Thoracic aorta (tissue), 2 donors: ENCODE measurements around the gene MGAT3. TPM values are rescaled to one million over a fixed set of nuclear protein-coding genes. Genes with fewer than 3 reads are reported as not detected.

Source experiments
- ATAC-seq: fragments of 150-250 bp; one replicate; pipeline ENCODE4 v1.8.0; 2017; ENCODE audit warnings: low read depth; ENCODE audit not compliant: insufficient number of reproducible peaks, low FRiP score
- DNase-seq: peaks from one replicate; pipeline ENCODE4 v3.0.0-alpha.2; 2020; ENCODE audit warnings: low spot score
- H3K27ac ChIP-seq, 2 donors: fragments of 200-600 bp; sonication (generic); 1 replicate in 1 of 2; 2 replicates in 1 of 2; pipeline ENCODE4 v1.5.1; 2016; ENCODE audit warnings: mild to moderate bottlenecking in 2 of 2, moderate library complexity in 2 of 2
- H3K27me3 ChIP-seq: fragments of 200-600 bp; sonication (generic); replicated peaks from 2 replicates; pipeline ENCODE4 v1.6.0; 2016; ENCODE audit warnings: mild to moderate bottlenecking; ENCODE audit not compliant: insufficient read depth
- H3K36me3 ChIP-seq: fragments of 200-600 bp; sonication (generic); one replicate; pipeline ENCODE4 v1.5.1; 2016
- H3K4me1 ChIP-seq, 2 donors: fragments of 200-600 bp; sonication (generic); 1 replicate in 1 of 2; 2 replicates in 1 of 2; pipeline versions ENCODE4 v1.5.1 to v1.6.0; 2016; ENCODE audit warnings: low read depth in 2 of 2, mild to moderate bottlenecking in 1 of 2; ENCODE audit not compliant: control insufficient read depth in 1 of 2
- H3K4me3 ChIP-seq: fragments of 200-600 bp; sonication (generic); 2 replicates; pipeline ENCODE4 v1.5.1; 2016; ENCODE audit warnings: mild to moderate bottlenecking
- H3K9me3 ChIP-seq: fragments of 200-600 bp; sonication (generic); 2 replicates; pipeline ENCODE4 v1.5.1; 2016
- total RNA-seq, 2 donors: library from RNA; depleted of rRNA; stranded (reverse); fragments of >200 nt; gene quantifications; one replicate each; pipeline versions ENCODE4 v1.1.0 to v1.2.3, GENCODE V29; 2016
- TF ChIP-seq, protein P1 (sequence below): fragments of 200-600 bp; sonication (generic); IDR thresholded peaks from one replicate; pipeline ENCODE4 v1.5.1; 2019; ENCODE audit warnings: antibody characterized with exemption

The MGAT3 gene
- total RNA-seq, 2 donors from 2014 or later = 1.1 to 3.2 TPM

DNA sequence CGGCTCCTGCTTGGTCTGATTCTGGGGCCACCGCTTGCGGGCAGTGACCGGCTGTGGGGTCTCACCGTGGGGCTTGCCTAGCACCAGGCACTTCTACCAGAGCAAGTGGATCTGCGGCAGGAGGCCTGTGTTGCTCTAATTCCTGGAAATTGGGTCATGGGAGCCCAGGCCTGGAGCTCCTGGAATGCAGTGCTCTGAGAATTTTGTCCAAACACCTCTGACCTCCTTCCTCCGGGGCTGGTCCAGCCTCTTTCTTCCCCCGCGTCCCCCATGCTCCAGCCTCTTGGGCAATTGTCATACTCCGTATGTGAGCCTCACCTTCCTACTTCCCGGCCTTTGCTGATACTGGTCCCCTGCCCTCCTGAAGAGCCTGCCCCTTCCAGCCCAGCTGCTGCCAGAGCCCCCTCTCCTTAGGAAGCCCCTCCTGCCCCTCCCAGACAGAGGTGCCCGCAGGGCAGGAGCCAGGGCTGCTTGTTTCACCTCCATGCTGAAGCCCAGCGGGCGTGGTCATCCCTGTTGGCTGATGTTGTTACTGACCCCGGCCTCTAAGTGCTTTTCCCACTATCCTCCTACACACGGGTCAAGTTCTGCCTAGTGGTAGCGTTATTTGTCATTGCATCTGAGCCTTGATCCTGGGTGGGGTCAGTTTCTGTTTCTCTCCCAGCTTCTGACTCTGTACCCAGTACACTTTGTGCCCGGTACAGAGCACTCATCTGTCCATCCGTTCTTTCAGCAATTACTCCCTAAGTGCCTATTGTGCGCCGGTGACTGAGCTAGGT lies 9.6 kb downstream of the MGAT3 start:
- no peaks in the 10 kb centered on the region for H3K9me3 ChIP-seq
- TF ChIP-seq, protein P1, sequence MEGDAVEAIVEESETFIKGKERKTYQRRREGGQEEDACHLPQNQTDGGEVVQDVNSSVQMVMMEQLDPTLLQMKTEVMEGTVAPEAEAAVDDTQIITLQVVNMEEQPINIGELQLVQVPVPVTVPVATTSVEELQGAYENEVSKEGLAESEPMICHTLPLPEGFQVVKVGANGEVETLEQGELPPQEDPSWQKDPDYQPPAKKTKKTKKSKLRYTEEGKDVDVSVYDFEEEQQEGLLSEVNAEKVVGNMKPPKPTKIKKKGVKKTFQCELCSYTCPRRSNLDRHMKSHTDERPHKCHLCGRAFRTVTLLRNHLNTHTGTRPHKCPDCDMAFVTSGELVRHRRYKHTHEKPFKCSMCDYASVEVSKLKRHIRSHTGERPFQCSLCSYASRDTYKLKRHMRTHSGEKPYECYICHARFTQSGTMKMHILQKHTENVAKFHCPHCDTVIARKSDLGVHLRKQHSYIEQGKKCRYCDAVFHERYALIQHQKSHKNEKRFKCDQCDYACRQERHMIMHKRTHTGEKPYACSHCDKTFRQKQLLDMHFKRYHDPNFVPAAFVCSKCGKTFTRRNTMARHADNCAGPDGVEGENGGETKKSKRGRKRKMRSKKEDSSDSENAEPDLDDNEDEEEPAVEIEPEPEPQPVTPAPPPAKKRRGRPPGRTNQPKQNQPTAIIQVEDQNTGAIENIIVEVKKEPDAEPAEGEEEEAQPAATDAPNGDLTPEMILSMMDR = no peak
- no peak overlapping the region for H3K4me3 ChIP-seq
- H3K36me3 ChIP-seq = no peaks in the 10 kb centered on the region
- no peaks in the 10 kb centered on the region for H3K4me1 ChIP-seq
- ATAC-seq (no peak), DNase-seq (no peak)
- no peak overlapping the region for H3K27ac ChIP-seq
- no peaks in the 10 kb centered on the region for H3K27me3 ChIP-seq

DNA sequence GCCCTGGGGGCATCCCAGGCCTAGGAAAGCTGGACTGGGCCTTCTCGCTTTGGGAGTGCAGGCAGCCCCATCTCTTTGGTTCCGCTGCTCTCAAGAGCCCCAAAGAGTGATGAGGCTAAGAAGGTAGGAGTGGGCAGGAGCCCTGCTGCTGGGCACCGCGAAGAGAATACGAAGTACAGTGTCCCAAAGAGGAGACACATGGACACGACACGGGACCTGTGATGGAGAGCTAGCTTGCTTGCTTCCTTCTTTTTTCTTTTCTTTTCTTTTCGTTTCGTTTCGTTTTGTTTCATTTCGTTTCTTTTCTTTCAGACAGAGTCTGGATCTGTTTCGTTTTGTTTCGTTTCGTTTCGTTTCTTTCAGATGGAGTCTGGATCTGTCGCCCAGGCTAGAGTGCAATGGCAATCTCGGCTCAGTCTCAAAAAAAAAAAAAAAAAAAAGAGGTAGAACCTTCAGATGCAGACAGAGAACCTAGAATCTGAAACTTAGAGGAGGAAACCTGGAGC lies 10.6 kb downstream of the MGAT3 start:
- TF ChIP-seq, protein P1 = no peak
- H3K4me1 ChIP-seq = peaks cover 0 to 5% of the 10 kb centered on the region in 2 donors

DNA sequence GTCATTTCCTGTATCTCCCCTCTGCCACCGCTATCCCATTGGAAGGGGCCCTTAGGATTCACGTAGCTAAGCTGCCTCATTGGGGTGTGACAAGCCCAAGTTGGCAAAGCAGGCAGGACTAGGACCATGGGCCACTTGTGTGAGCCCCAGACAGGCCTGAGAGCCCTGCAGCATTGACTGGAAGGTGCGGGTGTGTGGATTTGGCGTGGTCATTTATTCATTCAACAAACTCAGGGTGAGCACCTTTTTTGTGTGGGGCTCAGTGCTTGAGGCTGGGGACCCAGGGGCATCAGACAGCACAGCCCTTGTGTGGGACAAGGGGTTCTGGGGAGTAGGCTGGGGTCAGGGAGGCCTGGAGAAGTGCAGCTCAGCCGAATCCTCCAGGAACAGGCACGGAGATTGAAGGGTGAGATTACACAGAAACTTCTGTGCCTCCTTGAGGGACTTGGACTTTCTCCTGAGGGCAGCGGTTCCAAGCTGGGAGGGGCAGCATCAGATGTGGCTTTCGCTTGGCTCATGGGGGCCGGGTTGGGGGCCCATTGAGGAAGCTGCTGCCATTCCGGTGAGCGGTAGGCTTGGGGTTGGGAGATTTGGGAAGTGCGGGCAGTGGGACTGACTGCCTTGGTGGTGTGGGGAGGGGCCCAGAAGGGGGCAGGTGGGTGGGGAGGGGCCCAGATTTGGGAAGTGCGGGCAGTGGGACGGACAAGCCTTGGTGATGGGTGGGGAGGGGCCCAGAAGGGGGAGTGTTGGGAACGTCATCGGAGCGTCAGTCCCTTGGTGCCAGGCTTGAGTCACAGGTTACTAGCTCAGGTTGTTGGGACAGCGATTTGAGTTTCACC lies 11.9 kb downstream of the MGAT3 start:
- TF ChIP-seq, protein P1 = no peak
- Histone ChIP-seq H3K9me3 (no peaks in the 10 kb centered on the region), H3K27ac (no peak overlapping the region), H3K27me3 (no peaks in the 10 kb centered on the region), H3K4me1 (peaks cover 0 to 5% of the 10 kb centered on the region in 2 donors), H3K36me3 (no peaks in the 10 kb centered on the region), H3K4me3 (no peak overlapping the region)
- DNase-seq (no peak), ATAC-seq (no peak)

More for the DNA sequence above, 10.6 kb downstream of the MGAT3 start:
- Histone ChIP-seq H3K4me3 (no peak overlapping the region), H3K27ac (no peak overlapping the region), H3K9me3 (no peaks in the 10 kb centered on the region), H3K27me3 (no peaks in the 10 kb centered on the region), H3K36me3 (no peaks in the 10 kb centered on the region)
- no peak for DNase-seq
- ATAC-seq = no peak

DNA sequence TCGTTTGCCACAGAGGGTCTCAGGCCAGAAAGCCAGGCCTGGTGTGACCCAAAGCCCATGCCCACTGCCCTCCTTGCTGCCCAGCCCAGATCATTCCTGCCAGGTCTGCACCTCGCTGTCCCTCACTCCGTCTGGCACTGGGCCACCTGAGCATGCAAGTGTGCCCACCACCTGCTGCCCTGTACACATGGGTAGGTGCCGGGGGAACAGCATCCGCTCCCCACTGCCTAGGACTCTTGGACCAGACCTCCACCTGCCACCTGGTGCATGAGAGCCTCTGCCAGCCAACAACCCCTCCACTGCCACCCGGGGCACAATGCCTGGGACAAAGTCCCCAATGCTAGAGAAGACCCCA lies 12.5 kb downstream of the MGAT3 start:
- H3K4me3 ChIP-seq = no peak overlapping the region
- TF ChIP-seq, protein P1 = no peak
- H3K4me1 ChIP-seq = peaks cover 0 to 5% of the 10 kb centered on the region in 2 donors
- ATAC-seq = no peak
- H3K27ac ChIP-seq = no peak overlapping the region
- no peaks in the 10 kb centered on the region for H3K36me3 ChIP-seq
- no peaks in the 10 kb centered on the region for H3K9me3 ChIP-seq
- no peak for DNase-seq
- H3K27me3 ChIP-seq = no peaks in the 10 kb centered on the region
